Measurements from ENCODE around the gene FAM163A. TPM values are rescaled to one million over a fixed set of nuclear protein-coding genes. Genes with fewer than 3 reads are reported as not detected.
"Not testable (repeated sequence)": the region's sequence is repeated elsewhere in the genome, so short reads cannot be mapped to it uniquely, and the experiment has no call there.

FAM163A gene
- total and polyA plus RNA-seq, 7 donors, result 0.36 to 2.4 (median 1.2) TPM; not detected in 1

GRCh38 chr1:179803104-179803503 lies 60.0 kb downstream of the FAM163A start:
- Histone ChIP-seq H3K9me3 (no peaks in the 10 kb centered on the region), H3K36me3 (no peaks in the 10 kb centered on the region), H3K27ac (no peak overlapping the region), H3K4me3 (no peak overlapping the region), H3K4me1 (no peaks in the 10 kb centered on the region), H3K27me3 (no peaks in the 10 kb centered on the region)
- 61 to 69% methylated on average over 6 of the region's 6 CpGs for WGBS, 2 donors
- intact Hi-C loops (cut with DNase I), result no loop called here
- no peak for DNase-seq
- no peak for TF ChIP-seq EP300 (IDR thresholded peaks at IDR 0.05)
- no peak for TF ChIP-seq POLR2AphosphoS5 (IDR thresholded peaks at IDR 0.05)
- no peak for TF ChIP-seq POLR2A (IDR thresholded peaks at IDR 0.05)

- Histone ChIP-seq H3K27me3 (no peaks in the 10 kb centered on the region), H3K27ac (no peak overlapping the region), H3K4me3 (no peak overlapping the region), H3K36me3 (no peaks in the 10 kb centered on the region), H3K9me3 (no peaks in the 10 kb centered on the region), H3K4me1 (no peaks in the 10 kb centered on the region)
- no peak for DNase-seq
- intact Hi-C loops (cut with DNase I), result no loop called here
- TF ChIP-seq POLR2AphosphoS5 (IDR thresholded peaks at IDR 0.05) (no peak), CTCF (IDR thresholded peaks at IDR 0.05) (no peak), EP300 (IDR thresholded peaks at IDR 0.05) (no peak), POLR2A (IDR thresholded peaks at IDR 0.05) (no peak)
- WGBS, 2 donors, result 83 to 86% methylated on average over 1 of the region's 1 CpG
Observed at GRCh38 chr1:179803918-179804317, 60.8 kb downstream of the FAM163A start.

- WGBS, 2 donors, result 86 to 95% methylated on average over 2 of the region's 2 CpGs
- H3K27me3 ChIP-seq; H3K4me1 ChIP-seq; H3K9me3 ChIP-seq; DNase-seq; H3K36me3 ChIP-seq; intact Hi-C loops (cut with DNase I); H3K4me3 ChIP-seq; H3K27ac ChIP-seq: not testable (repeated sequence)
Observed at GRCh38 chr1:179804417-179804816, 61.3 kb downstream of the FAM163A start.

- DNase-seq, result no peak
- TF ChIP-seq POLR2A (IDR thresholded peaks at IDR 0.05), result no peak
- H3K9me3 ChIP-seq, result no peaks in the 10 kb centered on the region
- intact Hi-C loops (cut with DNase I), result loop anchor here (5.0 kb wide), 1 partner anchor 58 kb away; no protein-coding TSS in a partner anchor
- H3K36me3 ChIP-seq, result no peaks in the 10 kb centered on the region
- H3K4me3 ChIP-seq, result no peak overlapping the region
- no peaks in the 10 kb centered on the region for H3K27me3 ChIP-seq
- H3K27ac ChIP-seq, result no peak overlapping the region
- peaks cover 0 to 5% (median 3%) of the 10 kb centered on the region in 4 donors for H3K4me1 ChIP-seq
- WGBS, 2 donors, result 91 to 92% methylated on average over 19 of the region's 19 CpGs
Observed at GRCh38 chr1:179805291-179806195, 62.5 kb downstream of the FAM163A start.

- no peaks in the 10 kb centered on the region for H3K36me3 ChIP-seq
- H3K27ac ChIP-seq, result no peak overlapping the region
- intact Hi-C loops (cut with DNase I), result loop anchor here (5.0 kb wide), 1 partner anchor 59 kb away; no protein-coding TSS in a partner anchor
- no peak for DNase-seq
- 75% methylated on average over 4 of the region's 4 CpGs for WGBS, 2 donors
- peaks cover 0 to 5% (median 3%) of the 10 kb centered on the region in 4 donors for H3K4me1 ChIP-seq
- no peaks in the 10 kb centered on the region for H3K27me3 ChIP-seq
- TF ChIP-seq EP300 (IDR thresholded peaks at IDR 0.05) (no peak), POLR2A (IDR thresholded peaks at IDR 0.05) (no peak), POLR2AphosphoS5 (IDR thresholded peaks at IDR 0.05) (no peak), CTCF (IDR thresholded peaks at IDR 0.05) (no peak)
- no peaks in the 10 kb centered on the region for H3K9me3 ChIP-seq
- H3K4me3 ChIP-seq, result no peak overlapping the region
Observed at GRCh38 chr1:179806333-179806732, 63.2 kb downstream of the FAM163A start.

GRCh38 chr1:179807291-179807690 lies 64.2 kb downstream of the FAM163A start:
- Histone ChIP-seq H3K27ac (no peak overlapping the region), H3K4me3 (no peak overlapping the region), H3K4me1 (peaks cover 0 to 5% (median 3%) of the 10 kb centered on the region in 4 donors), H3K27me3 (no peaks in the 10 kb centered on the region), H3K36me3 (no peaks in the 10 kb centered on the region), H3K9me3 (no peaks in the 10 kb centered on the region)
- no peak for DNase-seq
- no peak for TF ChIP-seq POLR2A (IDR thresholded peaks at IDR 0.05)
- no peak for TF ChIP-seq EP300 (IDR thresholded peaks at IDR 0.05)
- TF ChIP-seq CTCF (IDR thresholded peaks at IDR 0.05), result no peak
- TF ChIP-seq POLR2AphosphoS5 (IDR thresholded peaks at IDR 0.05), result no peak
- intact Hi-C loops (cut with DNase I), result loop anchor here (5.0 kb wide), 1 partner anchor 60 kb away; no protein-coding TSS in a partner anchor
- 90 to 94% methylated on average over 9 of the region's 9 CpGs for WGBS, 2 donors
